Neural progenitor cell (in vitro differentiated cells): ENCODE measurements around the gene DEGS2.

Experiments
- CTCF ChIP-seq: fragments of 200-600 bp; sonication (generic); IDR thresholded peaks from 2 replicates; pipeline ENCODE4 v1.5.1; 2017; ENCODE audit warnings: antibody characterized with exemption, mild to moderate bottlenecking
- EZH2phosphoT487 ChIP-seq: fragments of 200-600 bp; sonication (generic); IDR thresholded peaks from 2 replicates; pipeline ENCODE4 v1.6.1; 2017; ENCODE audit warnings: antibody characterized with exemption

DNA sequence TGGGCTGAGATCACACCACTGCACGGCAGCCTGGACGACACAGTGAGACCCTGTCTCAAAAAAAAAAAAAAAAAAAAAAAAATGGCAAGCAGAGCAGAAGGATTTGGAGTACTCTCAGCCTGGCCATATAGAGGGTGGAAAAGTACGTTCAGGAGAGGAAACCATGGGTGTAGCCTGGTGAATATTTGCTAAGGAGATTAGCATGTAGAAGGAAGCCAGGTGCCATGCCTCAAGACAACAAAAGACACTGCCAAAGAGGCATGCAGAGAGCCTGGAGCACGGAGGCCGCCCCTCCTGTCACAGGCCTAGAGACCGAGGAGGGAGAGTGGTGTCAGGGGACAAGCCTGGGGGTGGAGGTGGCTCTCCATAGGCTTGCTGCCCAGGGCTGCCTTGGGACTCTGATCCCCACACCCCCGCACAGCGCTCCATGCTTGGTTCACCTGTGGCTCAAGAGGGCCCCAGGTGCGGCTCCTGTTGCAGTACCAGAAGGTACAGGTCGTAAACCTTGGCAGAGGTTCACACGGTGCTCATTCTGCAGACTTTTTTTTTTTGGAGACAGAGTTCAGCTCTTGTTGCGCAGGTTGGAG is 27.9 kb upstream of the DEGS2 start:
- no peak for TF ChIP-seq CTCF
- no peak for TF ChIP-seq EZH2phosphoT487
